HepG2 (cell line): ENCODE results near the gene TRPC3. TPM values are rescaled to one million over a fixed set of nuclear protein-coding genes. Genes with fewer than 3 reads are reported as not detected.
A peak's percentile ranks its signal among the peaks of the same experiment; 100 is the strongest.

Experiments
- AGO2 ChIP-seq: fragments of 200-400 bp; formaldehyde crosslinking; optimal IDR thresholded peaks from 2 replicates; pipeline ENCODE3; 2017; ENCODE audit warnings: mild to moderate bottlenecking, low read depth, low read length, moderate library complexity
- BCL6 ChIP-seq: IDR thresholded peaks from 2 replicates; pipeline ENCODE4 v1.6.1; 2016; ENCODE audit warnings: missing genetic modification reagents, missing compliant biosample characterization
- CBX1 ChIP-seq: IDR thresholded peaks from one replicate; pipeline ENCODE4 v1.6.1; 2016; ENCODE audit warnings: antibody characterized with exemption, low read depth
- CHD4 ChIP-seq: fragments of 200-600 bp; sonication (generic); IDR thresholded peaks from 2 replicates; pipeline ENCODE4 v1.7.0; 2017; ENCODE audit warnings: mild to moderate bottlenecking, low read length, borderline replicate concordance
- RARG ChIP-seq: sonication (generic); formaldehyde crosslinking; IDR thresholded peaks from 2 replicates; pipeline ENCODE4 v1.4.0; 2020; ENCODE audit warnings: low read depth, mild to moderate bottlenecking, missing genetic modification reagents
- ZNF468 ChIP-seq: sonication (generic); formaldehyde crosslinking; IDR thresholded peaks from 2 replicates; pipeline ENCODE4 v1.8.0; 2022; ENCODE audit warnings: mild to moderate bottlenecking, moderate library complexity, missing genetic modification reagents
- ZNF577 ChIP-seq: sonication (generic); formaldehyde crosslinking; IDR thresholded peaks from 2 replicates; pipeline ENCODE4 v1.4.0; 2020; ENCODE audit warnings: mild to moderate bottlenecking, low read depth, missing genetic modification reagents, borderline replicate concordance
- ZNF766 ChIP-seq: sonication (generic); formaldehyde crosslinking; IDR thresholded peaks from 2 replicates; pipeline ENCODE4 v1.5.0; 2020; ENCODE audit warnings: missing genetic modification reagents, borderline replicate concordance
- ZNF768 ChIP-seq: sonication (generic); formaldehyde crosslinking; IDR thresholded peaks from 2 replicates; pipeline ENCODE4 v1.4.0; 2020; ENCODE audit warnings: missing genetic modification reagents
- ZNF773 ChIP-seq: sonication (generic); formaldehyde crosslinking; IDR thresholded peaks from 2 replicates; pipeline ENCODE4 v1.4.0; 2020; ENCODE audit warnings: missing genetic modification reagents, borderline replicate concordance
- polyA plus RNA-seq, 8 experiments: library from polyadenylated mRNA; depleted of rRNA in 3 of 8; stranded (reverse) in 7 of 8; unstranded in 1 of 8; fragments of >200 nt; fragmentation: Illumina TruSeq in 4 of 8; extraction: Trizol in 4 of 8; gene quantifications; 2 replicates each; pipeline versions ENCODE4 v1.2.1 to v1.2.3, GENCODE V29; 2011 to 2016; ENCODE audit warnings: low read depth in 4 of 8, missing spikeins in 1 of 8, mixed read lengths in 1 of 8; ENCODE audit not compliant: insufficient read depth in 1 of 8
- total RNA-seq, 5 experiments: library from RNA; depleted of rRNA; stranded (reverse); fragments of >200 nt; fragmentation: Illumina TruSeq; extraction: Trizol; gene quantifications; 2 replicates each; pipeline ENCODE4 v1.2.3, GENCODE V29; 2016; ENCODE audit warnings: low read depth in 1 of 5
- TF ChIP-seq, protein P1 (sequence below): sonication (generic); formaldehyde crosslinking; IDR thresholded peaks from 2 replicates; pipeline ENCODE4 v1.4.0; 2020; ENCODE audit warnings: mild to moderate bottlenecking, missing genetic modification reagents
- TF ChIP-seq, protein P2 (sequence below): IDR thresholded peaks from 2 replicates; pipeline ENCODE4 v1.6.1; 2018; ENCODE audit warnings: missing genetic modification reagents, mild to moderate bottlenecking, missing compliant biosample characterization
- TF ChIP-seq, protein P3 (sequence below): sonication (generic); formaldehyde crosslinking; IDR thresholded peaks from 2 replicates; pipeline ENCODE4 v1.5.1; 2020; ENCODE audit warnings: mild to moderate bottlenecking, missing genetic modification reagents, moderate library complexity
- TF ChIP-seq, protein P4 (sequence below): sonication (generic); formaldehyde crosslinking; IDR thresholded peaks from 2 replicates; pipeline ENCODE4 v1.9.0; 2022; ENCODE audit warnings: missing genetic modification reagents, mild to moderate bottlenecking, borderline replicate concordance
- TF ChIP-seq, protein P5 (sequence below): IDR thresholded peaks from 2 replicates; pipeline ENCODE4 v1.6.1; 2012; ENCODE audit warnings: low read depth, low read length, improper control_type of control experiment
- TF ChIP-seq, protein P6 (sequence below): sonication (generic); formaldehyde crosslinking; IDR thresholded peaks from 2 replicates; pipeline ENCODE4 v1.8.1; 2023; ENCODE audit warnings: mild to moderate bottlenecking, moderate library complexity, missing genetic modification reagents

TRPC3 gene
- total and polyA plus RNA-seq, 2 of the 13 experiments (the other 11 are each of a cell fraction or from before 2014, with no cell fraction given) = not detected

DNA sequence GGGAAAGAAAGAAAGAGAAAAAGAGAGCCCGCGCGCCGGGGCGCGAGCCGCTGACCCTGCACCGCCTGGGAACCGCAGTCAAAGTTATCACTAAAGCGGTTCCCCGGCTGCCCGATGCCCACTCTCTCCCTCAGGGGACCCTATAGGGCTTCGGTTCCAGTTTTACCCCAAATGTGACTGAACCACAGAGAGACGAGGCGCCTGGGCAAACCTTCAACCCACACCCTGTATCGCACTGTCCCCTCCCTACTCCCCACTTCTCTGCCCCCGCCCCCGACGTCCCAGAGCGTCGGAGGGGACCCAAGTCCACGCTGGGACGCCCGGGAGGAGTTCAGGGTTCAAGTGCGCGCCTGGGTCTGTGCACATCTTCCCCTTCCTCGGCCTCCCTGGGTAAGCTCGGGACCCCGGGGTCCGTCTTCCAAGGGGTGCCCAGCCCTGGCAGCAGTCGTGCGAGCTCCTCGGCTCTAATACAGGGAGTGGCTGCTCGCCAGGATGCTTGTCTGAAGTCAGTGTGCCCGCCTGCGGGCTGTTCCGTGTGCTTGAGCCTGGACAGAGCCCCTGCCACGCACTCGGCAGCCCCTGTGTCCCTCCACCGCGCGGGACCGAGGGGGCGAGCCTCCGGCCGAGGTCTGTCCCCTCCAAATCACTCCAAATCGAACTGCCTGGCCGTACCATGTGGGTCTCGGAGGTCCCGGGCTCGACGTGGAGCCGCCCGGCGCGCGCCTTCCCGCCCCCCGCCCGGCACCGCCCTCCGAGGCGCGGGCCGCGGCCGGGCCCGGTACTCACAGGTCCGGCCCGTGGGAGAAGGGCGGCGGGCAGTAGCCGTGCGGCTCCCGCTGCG lies 960 bp downstream of the TRPC3 start (continued):
- TF ChIP-seq, protein P1, sequence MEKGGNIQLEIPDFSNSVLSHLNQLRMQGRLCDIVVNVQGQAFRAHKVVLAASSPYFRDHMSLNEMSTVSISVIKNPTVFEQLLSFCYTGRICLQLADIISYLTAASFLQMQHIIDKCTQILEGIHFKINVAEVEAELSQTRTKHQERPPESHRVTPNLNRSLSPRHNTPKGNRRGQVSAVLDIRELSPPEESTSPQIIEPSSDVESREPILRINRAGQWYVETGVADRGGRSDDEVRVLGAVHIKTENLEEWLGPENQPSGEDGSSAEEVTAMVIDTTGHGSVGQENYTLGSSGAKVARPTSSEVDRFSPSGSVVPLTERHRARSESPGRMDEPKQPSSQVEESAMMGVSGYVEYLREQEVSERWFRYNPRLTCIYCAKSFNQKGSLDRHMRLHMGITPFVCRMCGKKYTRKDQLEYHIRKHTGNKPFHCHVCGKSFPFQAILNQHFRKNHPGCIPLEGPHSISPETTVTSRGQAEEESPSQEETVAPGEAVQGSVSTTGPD (CRISPR knock-in tag) = no peak
- TF ChIP-seq, protein P2, sequence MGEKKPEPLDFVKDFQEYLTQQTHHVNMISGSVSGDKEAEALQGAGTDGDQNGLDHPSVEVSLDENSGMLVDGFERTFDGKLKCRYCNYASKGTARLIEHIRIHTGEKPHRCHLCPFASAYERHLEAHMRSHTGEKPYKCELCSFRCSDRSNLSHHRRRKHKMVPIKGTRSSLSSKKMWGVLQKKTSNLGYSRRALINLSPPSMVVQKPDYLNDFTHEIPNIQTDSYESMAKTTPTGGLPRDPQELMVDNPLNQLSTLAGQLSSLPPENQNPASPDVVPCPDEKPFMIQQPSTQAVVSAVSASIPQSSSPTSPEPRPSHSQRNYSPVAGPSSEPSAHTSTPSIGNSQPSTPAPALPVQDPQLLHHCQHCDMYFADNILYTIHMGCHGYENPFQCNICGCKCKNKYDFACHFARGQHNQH (CRISPR knock-in tag) = no peak
- TF ChIP-seq, protein P3, sequence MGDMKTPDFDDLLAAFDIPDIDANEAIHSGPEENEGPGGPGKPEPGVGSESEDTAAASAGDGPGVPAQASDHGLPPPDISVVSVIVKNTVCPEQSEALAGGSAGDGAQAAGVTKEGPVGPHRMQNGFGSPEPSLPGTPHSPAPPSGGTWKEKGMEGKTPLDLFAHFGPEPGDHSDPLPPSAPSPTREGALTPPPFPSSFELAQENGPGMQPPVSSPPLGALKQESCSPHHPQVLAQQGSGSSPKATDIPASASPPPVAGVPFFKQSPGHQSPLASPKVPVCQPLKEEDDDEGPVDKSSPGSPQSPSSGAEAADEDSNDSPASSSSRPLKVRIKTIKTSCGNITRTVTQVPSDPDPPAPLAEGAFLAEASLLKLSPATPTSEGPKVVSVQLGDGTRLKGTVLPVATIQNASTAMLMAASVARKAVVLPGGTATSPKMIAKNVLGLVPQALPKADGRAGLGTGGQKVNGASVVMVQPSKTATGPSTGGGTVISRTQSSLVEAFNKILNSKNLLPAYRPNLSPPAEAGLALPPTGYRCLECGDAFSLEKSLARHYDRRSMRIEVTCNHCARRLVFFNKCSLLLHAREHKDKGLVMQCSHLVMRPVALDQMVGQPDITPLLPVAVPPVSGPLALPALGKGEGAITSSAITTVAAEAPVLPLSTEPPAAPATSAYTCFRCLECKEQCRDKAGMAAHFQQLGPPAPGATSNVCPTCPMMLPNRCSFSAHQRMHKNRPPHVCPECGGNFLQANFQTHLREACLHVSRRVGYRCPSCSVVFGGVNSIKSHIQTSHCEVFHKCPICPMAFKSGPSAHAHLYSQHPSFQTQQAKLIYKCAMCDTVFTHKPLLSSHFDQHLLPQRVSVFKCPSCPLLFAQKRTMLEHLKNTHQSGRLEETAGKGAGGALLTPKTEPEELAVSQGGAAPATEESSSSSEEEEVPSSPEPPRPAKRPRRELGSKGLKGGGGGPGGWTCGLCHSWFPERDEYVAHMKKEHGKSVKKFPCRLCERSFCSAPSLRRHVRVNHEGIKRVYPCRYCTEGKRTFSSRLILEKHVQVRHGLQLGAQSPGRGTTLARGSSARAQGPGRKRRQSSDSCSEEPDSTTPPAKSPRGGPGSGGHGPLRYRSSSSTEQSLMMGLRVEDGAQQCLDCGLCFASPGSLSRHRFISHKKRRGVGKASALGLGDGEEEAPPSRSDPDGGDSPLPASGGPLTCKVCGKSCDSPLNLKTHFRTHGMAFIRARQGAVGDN (CRISPR knock-in tag) = 0 out of 2 replicates have a peak, but pooled peaks have one; percentile 2
- TF ChIP-seq, protein P4, sequence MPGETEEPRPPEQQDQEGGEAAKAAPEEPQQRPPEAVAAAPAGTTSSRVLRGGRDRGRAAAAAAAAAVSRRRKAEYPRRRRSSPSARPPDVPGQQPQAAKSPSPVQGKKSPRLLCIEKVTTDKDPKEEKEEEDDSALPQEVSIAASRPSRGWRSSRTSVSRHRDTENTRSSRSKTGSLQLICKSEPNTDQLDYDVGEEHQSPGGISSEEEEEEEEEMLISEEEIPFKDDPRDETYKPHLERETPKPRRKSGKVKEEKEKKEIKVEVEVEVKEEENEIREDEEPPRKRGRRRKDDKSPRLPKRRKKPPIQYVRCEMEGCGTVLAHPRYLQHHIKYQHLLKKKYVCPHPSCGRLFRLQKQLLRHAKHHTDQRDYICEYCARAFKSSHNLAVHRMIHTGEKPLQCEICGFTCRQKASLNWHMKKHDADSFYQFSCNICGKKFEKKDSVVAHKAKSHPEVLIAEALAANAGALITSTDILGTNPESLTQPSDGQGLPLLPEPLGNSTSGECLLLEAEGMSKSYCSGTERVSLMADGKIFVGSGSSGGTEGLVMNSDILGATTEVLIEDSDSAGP (CRISPR knock-in tag) = 0 out of 2 replicates have a peak, but pooled peaks have one; percentile 26
- TF ChIP-seq CBX1 (no peak), ZNF768 (CRISPR knock-in tag) (0 out of 2 replicates have a peak, but pooled peaks have one; percentile 20), ZNF773 (CRISPR knock-in tag) (no peak), ZNF577 (CRISPR knock-in tag) (no peak), BCL6 (CRISPR knock-in tag) (no peak), ZNF766 (CRISPR knock-in tag) (no peak), CHD4 (no peak), ZNF468 (no peak), AGO2 (no peak), RARG (no peak)
- TF ChIP-seq, protein P5, sequence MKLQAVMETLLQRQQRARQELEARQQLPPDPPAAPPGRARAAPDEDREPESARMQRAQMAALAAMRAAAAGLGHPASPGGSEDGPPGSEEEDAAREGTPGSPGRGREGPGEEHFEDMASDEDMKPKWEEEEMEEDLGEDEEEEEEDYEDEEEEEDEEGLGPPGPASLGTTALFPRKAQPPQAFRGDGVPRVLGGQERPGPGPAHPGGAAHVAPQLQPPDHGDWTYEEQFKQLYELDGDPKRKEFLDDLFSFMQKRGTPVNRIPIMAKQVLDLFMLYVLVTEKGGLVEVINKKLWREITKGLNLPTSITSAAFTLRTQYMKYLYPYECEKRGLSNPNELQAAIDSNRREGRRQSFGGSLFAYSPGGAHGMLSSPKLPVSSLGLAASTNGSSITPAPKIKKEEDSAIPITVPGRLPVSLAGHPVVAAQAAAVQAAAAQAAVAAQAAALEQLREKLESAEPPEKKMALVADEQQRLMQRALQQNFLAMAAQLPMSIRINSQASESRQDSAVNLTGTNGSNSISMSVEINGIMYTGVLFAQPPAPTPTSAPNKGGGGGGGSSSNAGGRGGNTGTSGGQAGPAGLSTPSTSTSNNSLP = no peak
- TF ChIP-seq, protein P6, sequence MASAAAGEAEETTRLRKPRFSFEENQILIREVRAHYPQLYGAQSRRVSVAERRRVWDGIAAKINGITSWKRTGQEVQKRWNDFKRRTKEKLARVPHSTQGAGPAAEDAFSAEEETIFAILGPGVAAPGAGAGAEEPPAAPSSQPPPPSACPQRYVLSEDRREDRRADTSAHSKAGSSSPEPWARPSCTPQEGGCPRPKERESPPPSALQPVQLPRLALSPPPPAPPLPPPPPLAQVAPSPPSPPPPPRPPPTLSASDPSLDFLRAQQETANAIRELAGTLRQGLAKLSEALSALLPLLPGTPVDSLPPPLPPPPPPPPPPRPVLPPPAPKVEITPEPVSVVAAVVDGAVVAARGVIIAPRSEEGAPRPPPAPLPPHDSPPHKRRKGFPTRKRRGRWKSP (CRISPR knock-in tag) = 0 out of 2 replicates have a peak, but pooled peaks have one; percentile 8
